GM18526 (cell line): ENCODE measurements around the gene PTPRM.

Source experiments
- POLR2A ChIP-seq: IDR thresholded peaks from 3 replicates; pipeline ENCODE4 v1.6.1; 2011; ENCODE audit not compliant: insufficient read length; ENCODE audit errors: extremely low read depth

The PTPRM gene

GRCh38 chr18:7566567-7567473 is at the start of gene PTPRM:
TSS of gene PTPRM (plus strand) at chr18:7567316. CDS start at chr18:7567819, 503 bp downstream.
- TF ChIP-seq POLR2A = no peak

GRCh38 chr18:7517852-7518251 is 49.3 kb upstream of the PTPRM start:
- no peak for TF ChIP-seq POLR2A

GRCh38 chr18:7520200-7520785 is 46.8 kb upstream of the PTPRM start:
- TF ChIP-seq POLR2A = no peak

GRCh38 chr18:7521226-7521856 is 45.8 kb upstream of the PTPRM start:
- TF ChIP-seq POLR2A = no peak

- TF ChIP-seq POLR2A = no peak
Measured at GRCh38 chr18:7523772-7524171, 43.3 kb upstream of the PTPRM start.

- no peak for TF ChIP-seq POLR2A
Measured at GRCh38 chr18:7524786-7525185, 42.3 kb upstream of the PTPRM start.

GRCh38 chr18:7532942-7533341 is 34.2 kb upstream of the PTPRM start:
- no peak for TF ChIP-seq POLR2A

- TF ChIP-seq POLR2A = no peak
Measured at GRCh38 chr18:7535436-7536205, 31.5 kb upstream of the PTPRM start.

- no peak for TF ChIP-seq POLR2A
Measured at GRCh38 chr18:7537145-7537544, 30.0 kb upstream of the PTPRM start.

- TF ChIP-seq POLR2A = no peak
Measured at GRCh38 chr18:7541835-7542234, 25.3 kb upstream of the PTPRM start.

GRCh38 chr18:7544686-7545085 is 22.4 kb upstream of the PTPRM start:
- no peak for TF ChIP-seq POLR2A

- no peak for TF ChIP-seq POLR2A
Measured at GRCh38 chr18:7545734-7546133, 21.4 kb upstream of the PTPRM start.

- TF ChIP-seq POLR2A = no peak
Measured at GRCh38 chr18:7548221-7548620, 18.9 kb upstream of the PTPRM start.

GRCh38 chr18:7548721-7549120 is 18.4 kb upstream of the PTPRM start:
- no peak for TF ChIP-seq POLR2A

GRCh38 chr18:7557973-7558372 is 9.1 kb upstream of the PTPRM start:
- no peak for TF ChIP-seq POLR2A
